GM18909 (cell line): ENCODE data around the gene ITPRIPL2.

ENCODE experiments used
- ATAC-seq: cut with Tn5 transposase; IDR thresholded peaks from one replicate; pipeline ENCODE4 v1.9.1; 2021; ENCODE audit warnings: mild to moderate bottlenecking; ENCODE audit not compliant: unreplicated experiment, poor library complexity

The ITPRIPL2 gene

DNA sequence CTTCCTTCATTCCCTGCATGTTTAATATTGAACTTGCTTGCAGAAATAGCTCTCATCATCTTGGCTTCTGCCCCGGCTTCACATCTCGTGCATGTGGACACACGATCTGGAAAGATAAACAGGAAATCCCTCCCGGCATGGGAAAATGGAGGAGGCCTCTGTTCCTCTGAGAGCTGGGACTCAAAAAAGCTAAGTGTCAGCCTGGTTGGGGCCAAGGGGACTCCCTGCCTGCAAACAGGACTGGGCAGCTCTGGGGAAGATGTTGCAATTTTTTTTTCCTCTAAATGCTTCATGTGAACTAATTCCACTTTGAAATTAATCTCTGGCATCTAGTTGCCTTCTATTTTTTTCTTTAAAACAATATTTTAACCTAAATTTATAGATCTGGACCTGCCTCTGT lies 24.8 kb downstream of the ITPRIPL2 start:
- ATAC-seq: no peak

DNA sequence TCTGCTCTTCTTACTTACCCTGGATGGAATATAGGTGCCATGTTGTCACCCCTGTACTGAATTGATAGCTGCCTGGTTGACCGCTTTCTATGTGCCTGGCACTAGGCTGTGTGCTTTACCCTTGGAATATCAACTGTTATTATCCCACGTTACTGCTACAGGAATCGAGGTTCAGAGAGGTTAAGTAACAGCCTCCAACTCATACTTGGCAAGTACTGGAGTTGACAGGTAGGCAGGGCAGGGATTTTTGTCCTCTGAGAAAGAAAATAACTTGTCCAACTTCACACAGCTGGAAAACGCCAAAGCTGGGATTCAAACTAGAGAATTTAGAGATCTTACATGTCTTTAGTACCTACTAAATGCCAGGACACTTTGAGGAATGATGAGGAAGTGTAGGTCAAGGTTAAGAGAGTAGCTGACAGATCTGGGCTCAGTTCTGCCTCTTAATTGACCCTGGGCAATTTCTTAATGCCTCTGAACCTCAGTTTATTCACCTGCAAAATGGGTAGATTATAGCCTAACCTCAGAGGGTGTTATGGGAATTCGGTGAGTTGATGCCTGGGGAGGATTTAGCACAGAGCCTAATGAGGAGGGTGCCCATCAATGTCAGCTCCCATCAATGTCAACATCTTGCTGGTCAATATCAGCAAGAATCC lies 25.8 kb downstream of the ITPRIPL2 start:
- ATAC-seq: no peak

DNA sequence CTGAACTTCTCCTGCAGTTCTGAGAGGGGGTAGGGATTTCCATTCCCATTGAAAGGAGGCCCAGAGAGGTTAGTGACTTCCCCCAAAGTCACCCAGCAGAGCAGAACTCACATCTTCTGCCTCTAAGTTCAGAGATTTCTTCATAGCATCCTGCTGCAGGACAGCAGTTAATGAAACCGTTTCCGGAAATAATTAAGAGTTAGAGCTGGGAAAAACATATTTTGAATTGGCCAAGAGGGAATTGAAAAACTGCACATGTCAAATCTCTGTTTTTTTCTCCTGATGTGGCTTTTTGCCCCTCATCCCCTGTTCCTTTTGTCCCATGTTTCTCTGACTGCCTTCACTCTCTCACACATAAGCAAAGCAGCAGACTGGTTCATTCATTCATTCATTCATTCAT lies 26.6 kb downstream of the ITPRIPL2 start:
- ATAC-seq: no peak

DNA sequence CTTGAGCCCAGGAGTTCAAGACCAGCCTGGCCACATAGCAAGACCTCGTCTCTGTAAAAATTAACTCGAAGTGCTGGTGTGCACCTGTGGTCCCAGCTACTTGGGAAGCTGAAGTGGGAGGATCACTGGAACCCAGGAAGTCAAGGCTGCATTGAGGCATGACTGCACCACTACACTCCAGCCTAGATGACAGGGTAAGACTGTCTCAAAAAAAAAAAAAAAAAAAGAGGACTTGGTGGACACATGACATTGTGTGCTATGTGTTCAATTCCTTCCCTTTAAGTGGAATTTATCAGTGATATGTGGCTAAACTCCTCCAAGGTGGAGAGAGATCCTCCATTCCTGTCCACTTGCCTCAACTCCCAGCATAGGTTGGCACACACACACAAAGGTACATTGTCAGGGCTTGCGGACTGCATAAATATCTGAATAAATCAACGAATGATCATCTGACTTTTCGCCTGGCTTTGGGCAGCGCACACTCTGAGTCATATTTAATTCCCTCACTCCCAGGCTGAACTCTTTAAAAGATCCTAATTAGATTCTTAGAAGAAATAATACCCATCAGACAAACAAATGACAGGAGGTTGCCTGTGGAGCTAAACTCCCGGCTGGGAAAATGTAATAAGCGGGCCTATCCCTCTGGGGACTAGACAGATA lies 29.3 kb downstream of the ITPRIPL2 start:
- no peak for ATAC-seq

DNA sequence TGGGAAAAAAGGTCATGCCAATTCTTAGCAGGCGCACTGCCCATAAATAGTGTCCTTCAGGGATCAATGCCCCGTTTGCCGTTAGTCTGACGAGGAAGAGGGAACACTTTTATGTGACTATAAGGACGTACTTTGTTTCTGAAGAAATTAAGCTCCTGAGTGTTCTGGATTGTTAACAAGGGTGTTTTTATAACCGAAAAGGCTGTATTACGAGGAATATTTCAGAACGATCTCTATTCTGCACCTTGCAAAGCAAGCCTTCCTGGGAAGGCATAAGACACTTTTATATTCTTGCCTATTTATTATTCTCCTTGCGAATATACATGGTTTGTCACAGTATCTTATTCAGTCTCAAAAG lies 29.8 kb downstream of the ITPRIPL2 start:
- ATAC-seq: no peak

DNA sequence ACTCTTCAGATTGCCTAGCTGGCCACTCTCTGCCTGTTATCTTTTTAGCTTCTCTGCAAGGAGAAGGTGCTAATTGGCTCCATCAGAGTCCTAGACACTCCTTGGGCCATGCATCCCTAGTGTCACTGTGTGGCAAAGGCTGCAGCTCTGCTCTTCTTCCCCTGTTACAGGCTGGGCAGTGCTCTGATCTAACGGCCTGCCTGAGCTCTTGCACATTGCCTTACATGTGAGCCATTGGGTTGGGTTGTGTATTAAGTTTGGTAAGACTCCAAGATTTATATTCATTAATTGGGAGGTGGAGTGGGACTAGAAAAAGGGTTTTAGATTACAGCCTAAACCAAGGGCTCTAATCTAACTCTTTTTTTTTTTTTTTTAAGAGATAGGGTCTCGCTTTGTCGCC lies 31.2 kb downstream of the ITPRIPL2 start:
- no peak for ATAC-seq

DNA sequence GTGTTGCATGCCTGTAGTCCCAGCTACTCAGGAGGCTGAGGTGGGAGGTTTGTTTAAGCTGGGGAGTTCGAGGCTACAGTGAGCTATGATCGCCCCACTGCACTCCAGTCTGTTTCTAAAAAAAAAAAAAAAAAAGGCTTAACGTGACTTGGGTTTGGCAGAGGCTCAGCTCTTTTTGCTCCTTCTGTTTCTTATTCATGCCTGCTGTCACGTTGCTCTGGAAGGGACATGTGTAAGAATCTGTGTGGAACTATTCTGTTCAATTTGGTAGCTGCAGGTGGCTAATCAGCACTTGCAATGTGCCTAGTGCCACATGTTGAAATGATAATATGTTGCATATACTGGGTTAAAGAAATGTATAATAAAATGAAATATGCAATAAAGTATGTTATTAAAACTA lies 33.4 kb downstream of the ITPRIPL2 start:
- ATAC-seq: no peak

DNA sequence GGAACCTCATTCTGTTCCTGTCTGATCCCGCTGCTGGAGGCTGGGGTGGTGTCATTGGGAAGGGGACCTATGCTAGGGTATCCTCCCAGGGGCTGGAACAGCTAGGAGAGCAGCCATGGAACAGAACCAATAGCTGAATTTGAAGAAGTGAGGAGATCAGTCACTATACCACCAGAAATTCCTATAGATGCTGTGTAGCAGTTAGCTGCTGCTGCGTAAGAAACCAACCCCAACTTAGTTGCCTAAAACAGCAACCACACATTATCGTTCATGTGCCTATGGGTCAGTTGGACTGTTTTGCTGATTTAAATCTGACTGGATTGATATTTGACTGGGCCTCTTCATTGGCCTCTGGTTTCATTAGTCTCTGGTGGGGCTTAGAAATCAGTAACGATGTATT lies 33.9 kb downstream of the ITPRIPL2 start:
- ATAC-seq: no peak

DNA sequence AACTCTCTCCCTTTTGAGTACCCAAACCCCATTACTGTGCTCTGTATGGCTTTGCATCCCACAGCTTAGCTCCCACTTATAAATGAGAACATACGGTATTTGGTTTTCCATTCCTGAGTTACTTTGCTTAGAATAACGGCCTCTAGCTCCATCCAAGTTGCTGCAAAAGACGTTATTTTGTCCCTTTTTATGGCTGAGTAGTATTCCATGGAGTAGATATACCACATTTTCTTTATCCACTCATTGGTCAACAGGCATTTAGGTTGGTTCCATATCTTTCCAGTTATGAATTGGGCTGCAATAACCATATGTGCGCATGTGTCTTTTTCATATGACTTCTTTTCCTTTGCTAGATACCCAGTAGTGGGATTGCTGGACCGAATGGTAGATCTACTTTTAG lies 34.4 kb downstream of the ITPRIPL2 start:
- no peak for ATAC-seq

DNA sequence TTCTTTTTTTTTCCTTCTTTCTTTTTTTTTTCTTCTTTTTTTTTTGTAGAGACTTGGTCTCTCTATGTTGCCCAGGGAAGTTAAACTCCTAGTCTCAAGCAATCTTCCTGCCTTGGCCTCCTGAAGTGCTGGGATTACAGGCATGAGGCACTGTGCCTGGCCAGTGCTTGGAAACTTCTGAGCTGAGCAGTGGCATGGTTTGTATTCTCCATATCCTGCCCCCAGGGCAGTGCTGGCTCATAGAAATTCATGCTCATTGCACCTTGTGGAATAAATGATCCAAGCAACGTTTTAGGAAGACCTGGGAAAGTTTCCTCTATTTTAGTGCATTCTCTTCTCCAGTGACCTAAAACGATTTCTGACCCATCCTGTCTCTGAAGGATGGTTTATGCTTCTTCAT lies 37.5 kb downstream of the ITPRIPL2 start:
- ATAC-seq: no peak

DNA sequence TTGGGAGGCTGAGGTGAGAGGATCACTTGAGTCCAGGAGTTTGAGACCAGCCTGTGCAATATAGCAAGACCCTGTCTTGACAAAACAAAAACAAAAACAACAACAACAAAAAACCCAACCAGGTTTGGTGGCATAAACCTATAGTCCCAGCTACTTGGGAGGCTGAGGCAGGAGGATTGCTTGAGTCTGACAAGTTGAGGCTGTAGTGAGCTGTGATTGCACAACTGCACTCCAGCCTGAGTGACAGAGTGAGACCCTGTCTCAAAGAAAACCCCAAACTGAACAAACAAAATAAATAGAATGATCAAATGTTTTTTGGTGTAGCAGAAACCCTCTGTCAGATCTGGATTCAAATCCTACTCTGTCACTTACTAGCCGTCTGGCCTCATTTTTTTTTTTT lies 38.3 kb downstream of the ITPRIPL2 start:
- ATAC-seq: no peak

DNA sequence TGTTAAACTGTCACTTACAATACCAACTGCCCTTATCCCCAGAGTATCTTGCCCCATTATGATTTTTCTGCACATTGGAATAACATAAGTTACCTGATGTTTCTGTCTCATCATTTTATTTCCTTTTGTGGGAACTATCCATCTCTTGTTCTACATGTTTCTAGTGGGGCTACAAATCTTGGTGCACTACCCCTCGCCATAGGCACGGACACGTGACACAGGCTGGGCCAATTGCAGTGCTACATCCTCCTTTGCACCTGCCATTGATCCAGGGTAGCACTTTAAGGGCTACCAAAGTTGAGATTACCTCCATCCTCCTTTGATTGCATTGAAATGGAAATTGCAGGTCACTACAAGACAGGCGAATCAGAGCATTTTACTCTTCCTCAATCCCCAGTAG lies 40.1 kb downstream of the ITPRIPL2 start:
- no peak for ATAC-seq

DNA sequence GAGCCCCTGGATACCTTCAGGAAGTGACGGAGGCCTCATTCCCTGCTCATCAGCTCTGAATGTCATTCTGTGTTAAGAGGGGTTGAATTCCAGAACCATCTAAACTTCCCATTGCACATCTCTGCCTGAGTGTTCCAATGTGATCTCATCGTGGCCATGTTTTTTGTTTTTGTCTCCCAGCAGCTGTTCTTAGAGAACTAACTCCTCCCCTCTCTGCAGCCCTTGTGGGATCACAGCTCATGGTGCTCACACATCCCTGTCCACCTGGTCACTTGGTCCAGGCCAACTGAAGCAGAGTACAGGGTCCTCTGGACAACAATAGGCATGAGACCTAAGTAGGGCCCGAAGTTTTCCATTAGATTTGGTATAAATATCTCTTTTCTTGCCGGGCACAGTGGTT lies 48.3 kb downstream of the ITPRIPL2 start:
- ATAC-seq: no peak

DNA sequence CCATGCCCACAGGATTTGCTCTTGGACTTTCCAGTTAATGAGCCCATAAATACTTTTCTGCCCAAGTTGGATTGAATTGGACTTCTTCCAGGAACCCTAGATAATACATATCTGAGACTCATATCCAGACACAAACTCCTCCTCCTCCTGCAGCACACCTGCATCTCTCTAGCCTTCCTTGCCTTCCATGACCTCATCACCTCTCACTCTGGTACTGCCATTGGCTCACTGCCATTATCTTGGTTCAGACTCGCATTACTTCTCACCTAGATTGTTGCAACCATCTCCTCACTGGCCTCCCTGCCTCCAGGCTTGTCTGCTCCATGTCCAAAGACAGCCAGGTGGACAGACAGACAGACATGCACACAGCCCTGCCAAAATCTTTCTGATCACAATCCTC lies 49.5 kb downstream of the ITPRIPL2 start:
- ATAC-seq: no peak

DNA sequence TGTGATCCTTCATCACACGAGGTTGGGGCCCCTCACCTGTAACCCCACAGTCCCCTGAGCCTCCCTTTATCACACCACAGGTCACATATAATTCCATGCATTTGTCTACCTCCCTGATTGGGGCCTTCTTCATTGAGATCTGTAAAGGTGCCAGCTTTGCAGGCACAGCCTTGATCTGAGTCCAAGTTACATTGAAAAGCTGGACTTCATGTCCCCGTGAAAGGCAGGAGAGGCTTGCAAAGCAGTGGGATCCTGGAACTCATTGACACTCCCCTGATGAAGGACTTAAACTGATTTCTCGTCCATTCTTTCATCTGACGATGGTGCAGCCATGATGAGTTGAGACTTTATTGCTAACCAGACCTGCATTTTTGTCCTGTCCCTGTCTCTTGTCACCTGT lies 50.5 kb downstream of the ITPRIPL2 start:
- ATAC-seq: no peak

DNA sequence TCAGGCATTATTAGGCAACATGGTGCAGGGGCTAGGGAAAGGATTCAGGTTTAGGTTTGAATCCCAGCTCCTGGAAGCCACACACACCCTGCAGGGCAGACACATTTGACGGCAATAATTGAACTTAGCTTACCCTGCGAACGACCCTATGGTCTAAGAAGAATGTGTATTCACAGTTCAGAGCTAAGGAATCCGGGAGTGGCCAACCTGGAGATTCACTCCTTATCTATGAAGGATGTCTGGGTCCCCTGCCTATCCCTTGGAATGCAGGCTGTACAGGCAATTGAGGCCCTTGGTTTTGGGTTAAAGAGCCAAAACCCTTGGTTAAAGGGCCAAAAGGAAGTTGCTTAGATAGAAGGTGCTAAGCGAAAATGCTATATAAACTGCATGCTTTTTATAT lies 51.3 kb downstream of the ITPRIPL2 start:
- ATAC-seq: no peak

DNA sequence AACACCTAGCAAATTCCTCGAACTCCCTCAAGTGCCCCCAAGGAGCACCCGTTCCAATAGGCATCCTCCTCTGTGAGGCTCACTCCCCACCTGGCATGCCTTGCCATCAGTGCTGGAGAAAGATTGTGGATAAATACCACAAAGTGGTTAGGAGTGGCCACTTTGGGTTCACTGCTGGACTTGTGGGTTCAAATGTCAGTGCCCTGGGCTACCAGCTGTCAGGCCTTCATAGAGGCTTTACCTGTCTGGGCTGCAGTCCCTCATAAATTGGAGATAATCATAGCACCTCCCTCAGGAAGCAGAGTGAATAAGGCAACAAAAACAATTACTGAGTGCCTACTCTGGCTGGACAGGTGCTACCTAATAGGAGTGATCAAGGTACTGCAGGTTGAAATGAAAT lies 52.7 kb downstream of the ITPRIPL2 start:
- ATAC-seq: no peak

DNA sequence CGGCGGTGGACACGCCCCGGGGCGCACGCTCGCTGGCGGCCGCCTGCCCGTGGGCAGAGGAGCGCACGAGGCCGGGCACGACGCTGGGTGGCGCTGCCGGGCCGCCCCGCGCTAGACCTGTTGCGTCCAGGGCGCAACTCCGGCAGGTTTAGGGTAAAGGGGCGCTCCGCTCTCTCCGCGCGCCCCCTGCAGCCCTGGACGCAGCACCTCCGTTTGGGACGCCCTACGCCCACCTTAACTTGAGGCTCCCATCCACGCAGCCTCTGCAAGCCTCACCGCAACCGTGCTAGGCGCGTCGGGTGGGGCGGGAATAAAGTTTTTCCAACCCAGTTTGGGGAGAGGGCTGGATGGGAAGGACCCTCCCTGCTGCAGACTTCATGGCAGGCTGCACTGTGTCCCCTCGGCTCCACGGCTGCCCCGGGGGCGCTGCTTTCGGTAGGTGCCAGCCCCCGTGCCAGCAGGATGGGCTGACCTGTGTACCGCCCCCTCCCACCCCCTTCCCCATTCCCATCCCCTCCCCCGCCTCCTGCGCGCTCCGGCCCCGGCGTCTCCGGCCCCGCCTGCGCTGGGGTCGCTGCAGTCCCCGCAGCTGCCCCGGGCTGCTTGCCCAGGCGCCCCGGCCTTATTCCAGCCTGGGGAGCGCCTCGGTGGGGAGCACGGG lies 54.1 kb downstream of the ITPRIPL2 start, which contains the start of gene SYT17:
Gene SYT17 (plus strand): TSS at position 531 of the 661 bp plus-strand sequence. CDS start 407 bp downstream, outside the sequence.
- ATAC-seq: no peak

DNA sequence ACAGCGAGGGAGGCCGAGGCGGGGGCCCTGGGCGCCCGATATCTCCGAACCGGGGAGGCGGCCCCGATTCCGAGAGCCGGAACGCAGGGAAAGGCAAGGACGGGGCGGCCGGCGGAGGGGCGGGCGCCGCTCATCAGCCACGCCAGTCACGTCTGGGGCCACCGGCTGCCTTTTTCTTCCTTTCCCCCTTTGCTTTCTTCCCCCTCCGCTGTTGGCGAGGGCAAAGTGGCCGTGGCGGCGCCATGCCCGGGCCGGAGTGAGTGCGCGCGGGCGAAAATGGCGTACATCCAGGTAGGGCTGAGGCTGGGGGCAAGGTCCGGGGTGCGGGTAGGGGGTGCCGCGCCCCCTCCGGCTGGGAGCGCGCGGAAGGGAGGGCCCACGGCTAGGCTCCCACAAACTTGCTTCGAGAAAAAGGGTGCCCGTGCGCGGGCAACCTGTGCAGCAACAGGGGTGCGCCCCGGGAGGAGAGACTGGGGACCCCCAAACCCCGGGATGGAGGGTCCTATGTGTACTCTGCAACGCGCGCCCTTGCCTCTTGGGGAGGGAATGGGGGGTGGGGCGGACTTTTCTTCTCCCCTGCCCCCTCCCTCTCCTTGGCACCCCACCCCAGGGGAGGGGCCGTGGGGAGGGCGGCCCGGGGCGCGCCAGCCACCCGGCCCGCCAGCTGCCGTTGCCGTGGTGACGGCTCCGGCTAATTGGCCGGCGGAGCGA lies 54.8 kb downstream of the ITPRIPL2 start:
- no peak for ATAC-seq

DNA sequence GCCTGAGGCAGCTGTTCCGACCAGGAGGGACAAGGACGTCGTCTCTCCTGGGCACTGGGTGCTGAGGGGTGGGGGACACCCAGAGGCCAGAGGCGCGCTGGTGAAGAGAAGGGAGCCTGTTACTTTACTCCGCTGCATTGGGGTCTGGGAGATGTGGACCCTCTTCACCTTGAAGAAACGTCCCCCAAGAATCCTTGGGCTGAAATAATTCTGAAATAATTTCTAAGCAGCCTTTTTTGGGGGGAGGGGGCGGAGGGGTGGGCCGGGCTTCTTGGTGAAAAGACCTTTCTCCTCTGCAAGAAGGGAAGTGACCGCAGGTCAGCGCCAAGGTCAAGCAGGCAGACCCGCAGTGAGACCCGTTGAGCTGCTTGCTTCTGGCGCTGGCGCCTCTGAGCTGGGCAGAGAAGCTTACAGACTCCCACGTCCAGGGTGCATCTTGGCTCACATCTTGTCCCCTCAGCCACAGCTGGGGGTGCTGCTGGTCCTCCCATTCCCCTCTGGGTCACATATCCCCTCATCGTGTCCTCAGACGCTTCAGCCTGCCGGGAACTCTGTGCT lies 55.4 kb downstream of the ITPRIPL2 start:
- ATAC-seq: no peak
